ENCODE measurements around the gene NXN.
"Not testable (repeated sequence)": the region's sequence is repeated elsewhere in the genome, so short reads cannot be mapped to it uniquely, and the experiment has no call there.

Gene NXN

GRCh38 chr17:860805-861204 is 118.8 kb downstream of the NXN start:
- Mint-ChIP-seq H3K4me3 (no peak overlapping the region), H3K27ac (no peak overlapping the region), H3K27me3 (peaks cover 19 to 26% of the 10 kb centered on the region in 2 donors), H3K9me3 (no peaks in the 10 kb centered on the region), H3K36me3 (no peaks in the 10 kb centered on the region), H3K4me1 (no peaks in the 10 kb centered on the region)
- ATAC-seq (replicated peaks), result no peak
- no peak for DNase-seq

- DNase-seq (no peak), ATAC-seq (replicated peaks) (no peak)
- peaks cover 22 to 24% of the 10 kb centered on the region in 2 donors for H3K27me3 Mint-ChIP-seq
- no peaks in the 10 kb centered on the region for H3K9me3 Mint-ChIP-seq
- H3K4me1 Mint-ChIP-seq, result no peaks in the 10 kb centered on the region
- H3K36me3 Mint-ChIP-seq, result no peaks in the 10 kb centered on the region
- no peak overlapping the region for H3K27ac Mint-ChIP-seq
- H3K4me3 Mint-ChIP-seq, result no peak overlapping the region
Measured at GRCh38 chr17:859824-860195, 119.8 kb downstream of the NXN start.

- no peak for ATAC-seq (replicated peaks)
- Mint-ChIP-seq H3K4me3 (no peak overlapping the region), H3K27me3 (peaks cover 18 to 19% of the 10 kb centered on the region in 2 donors), H3K36me3 (no peaks in the 10 kb centered on the region), H3K9me3 (no peaks in the 10 kb centered on the region), H3K27ac (no peak overlapping the region), H3K4me1 (no peaks in the 10 kb centered on the region)
- no peak for DNase-seq
Measured at GRCh38 chr17:859061-859823, 120.3 kb downstream of the NXN start.

- H3K4me3 Mint-ChIP-seq, result no peak overlapping the region
- H3K36me3 Mint-ChIP-seq, result no peaks in the 10 kb centered on the region
- H3K27ac Mint-ChIP-seq, result no peak overlapping the region
- no peak for DNase-seq
- no peaks in the 10 kb centered on the region for H3K4me1 Mint-ChIP-seq
- no peak for ATAC-seq (replicated peaks)
- no peaks in the 10 kb centered on the region for H3K9me3 Mint-ChIP-seq
- peaks cover 13 to 20% of the 10 kb centered on the region in 2 donors for H3K27me3 Mint-ChIP-seq
Measured at GRCh38 chr17:856149-856548, 123.4 kb downstream of the NXN start.

- no peaks in the 10 kb centered on the region for H3K36me3 Mint-ChIP-seq
- H3K4me3 Mint-ChIP-seq, result no peak overlapping the region
- H3K27ac Mint-ChIP-seq, result no peak overlapping the region
- H3K4me1 Mint-ChIP-seq, result no peaks in the 10 kb centered on the region
- ATAC-seq (replicated peaks), result no peak
- DNase-seq, result no peak
- peaks cover 16 to 22% of the 10 kb centered on the region in 2 donors for H3K27me3 Mint-ChIP-seq
- H3K9me3 Mint-ChIP-seq, result no peaks in the 10 kb centered on the region
Measured at GRCh38 chr17:855569-855968, 124.0 kb downstream of the NXN start.

- not testable (repeated sequence) for DNase-seq; H3K36me3 Mint-ChIP-seq; H3K4me3 Mint-ChIP-seq; H3K4me1 Mint-ChIP-seq; H3K9me3 Mint-ChIP-seq; ATAC-seq (replicated peaks); H3K27ac Mint-ChIP-seq
- H3K27me3 Mint-ChIP-seq, result peaks cover 28 to 43% of the 10 kb centered on the region in 2 donors
Measured at GRCh38 chr17:852850-853249, 126.7 kb downstream of the NXN start.

GRCh38 chr17:852349-852748 is 127.2 kb downstream of the NXN start:
- H3K36me3 Mint-ChIP-seq, result no peaks in the 10 kb centered on the region
- no peak for DNase-seq
- H3K27ac Mint-ChIP-seq, result no peak overlapping the region
- H3K4me3 Mint-ChIP-seq, result no peak overlapping the region
- H3K27me3 Mint-ChIP-seq, result peaks cover 29 to 43% of the 10 kb centered on the region in 2 donors
- H3K9me3 Mint-ChIP-seq, result no peaks in the 10 kb centered on the region
- no peaks in the 10 kb centered on the region for H3K4me1 Mint-ChIP-seq
- no peak for ATAC-seq (replicated peaks)

- no peak overlapping the region for H3K27ac Mint-ChIP-seq
- ATAC-seq (replicated peaks) (no peak), DNase-seq (no peak)
- H3K9me3 Mint-ChIP-seq, result no peaks in the 10 kb centered on the region
- H3K4me3 Mint-ChIP-seq, result no peak overlapping the region
- H3K27me3 Mint-ChIP-seq, result peaks cover 29 to 43% of the 10 kb centered on the region in 2 donors
- H3K4me1 Mint-ChIP-seq, result peaks cover 0 to 3% of the 10 kb centered on the region in 2 donors
- H3K36me3 Mint-ChIP-seq, result no peaks in the 10 kb centered on the region
Measured at GRCh38 chr17:851924-852323, 127.7 kb downstream of the NXN start.

- Mint-ChIP-seq H3K27ac (no peak overlapping the region), H3K36me3 (no peaks in the 10 kb centered on the region), H3K9me3 (no peaks in the 10 kb centered on the region), H3K4me1 (peaks cover 0 to 8% of the 10 kb centered on the region in 2 donors), H3K27me3 (peaks cover 31 to 46% of the 10 kb centered on the region in 2 donors), H3K4me3 (no peak overlapping the region)
- ATAC-seq (replicated peaks) (no peak), DNase-seq (no peak)
Measured at GRCh38 chr17:850851-851763, 128.5 kb downstream of the NXN start.

GRCh38 chr17:850086-850850 is 129.3 kb downstream of the NXN start:
- Mint-ChIP-seq H3K4me1 (peaks cover 0 to 8% of the 10 kb centered on the region in 2 donors), H3K36me3 (no peaks in the 10 kb centered on the region), H3K27ac (no peak overlapping the region), H3K27me3 (peaks cover 30 to 50% of the 10 kb centered on the region in 2 donors), H3K4me3 (no peak overlapping the region), H3K9me3 (no peaks in the 10 kb centered on the region)
- DNase-seq, result no peak
- no peak for ATAC-seq (replicated peaks)

- Mint-ChIP-seq H3K4me1 (peaks cover 0 to 8% of the 10 kb centered on the region in 2 donors), H3K27me3 (peaks cover 43 to 67% of the 10 kb centered on the region in 2 donors), H3K9me3 (no peaks in the 10 kb centered on the region), H3K36me3 (no peaks in the 10 kb centered on the region), H3K27ac (no peak overlapping the region), H3K4me3 (no peak overlapping the region)
- no peak for ATAC-seq (replicated peaks)
- DNase-seq, result no peak
Measured at GRCh38 chr17:848402-848801, 131.2 kb downstream of the NXN start.

- Mint-ChIP-seq H3K9me3 (no peaks in the 10 kb centered on the region), H3K4me3 (no peak overlapping the region), H3K27ac (no peak overlapping the region), H3K36me3 (no peaks in the 10 kb centered on the region), H3K27me3 (peaks cover 41 to 75% of the 10 kb centered on the region in 2 donors), H3K4me1 (peaks cover 0 to 8% of the 10 kb centered on the region in 2 donors)
- DNase-seq (no peak), ATAC-seq (replicated peaks) (no peak)
Measured at GRCh38 chr17:846901-847843, 132.4 kb downstream of the NXN start.

- no peak overlapping the region for H3K4me3 Mint-ChIP-seq
- no peak for DNase-seq
- H3K27ac Mint-ChIP-seq, result no peak overlapping the region
- no peaks in the 10 kb centered on the region for H3K4me1 Mint-ChIP-seq
- no peaks in the 10 kb centered on the region for H3K36me3 Mint-ChIP-seq
- no peaks in the 10 kb centered on the region for H3K9me3 Mint-ChIP-seq
- H3K27me3 Mint-ChIP-seq, result peaks cover 21 to 29% of the 10 kb centered on the region in 2 donors
- ATAC-seq (replicated peaks), result no peak
Measured at GRCh38 chr17:841313-841712, 138.3 kb downstream of the NXN start.
